ENCODE measurements around the gene TENM3.
"Not testable (repeated sequence)": the region's sequence is repeated elsewhere in the genome, so short reads cannot be mapped to it uniquely, and the experiment has no call there.

TENM3 gene

DNA sequence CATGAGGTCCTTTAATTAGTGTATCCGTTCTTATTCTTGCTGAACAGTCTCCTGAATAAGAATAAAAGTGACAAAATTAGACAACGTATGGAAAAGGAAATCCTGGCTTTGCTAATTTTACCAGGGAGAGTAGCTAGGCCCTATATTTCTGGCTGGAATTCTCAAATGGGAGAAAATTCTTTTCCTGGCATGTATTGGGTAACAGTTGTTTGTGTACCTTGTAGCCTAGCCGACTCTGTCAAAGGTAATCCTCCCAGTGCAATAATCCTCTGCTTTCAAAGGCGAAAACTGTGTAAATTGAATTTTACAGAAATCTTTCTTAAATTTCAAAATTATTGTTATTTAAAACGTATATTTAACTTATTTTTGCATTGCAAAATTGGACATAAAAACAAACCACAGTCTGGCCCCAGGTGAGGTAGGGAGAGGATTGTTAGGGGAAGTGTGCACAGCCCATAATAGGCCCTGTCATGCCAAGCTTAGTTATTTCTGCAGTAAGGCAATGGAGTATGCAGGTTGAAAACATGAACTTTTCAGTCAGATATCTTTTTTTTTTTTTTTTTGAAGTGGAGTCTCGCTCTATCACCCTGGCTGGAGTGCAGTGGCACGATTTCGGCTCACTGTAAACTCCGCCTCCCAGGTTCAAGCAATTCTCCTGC lies 18.9 kb upstream of the TENM3 start:
- no peak overlapping the region for H3K4me3 ChIP-seq (ENCODE audit: low read length)

GRCh38 chr4:182225257-182225852 lies 17.8 kb upstream of the TENM3 start:
- DNase-seq (ENCODE audit: low read depth, low spot score), result no peak

More for the DNA sequence above, 18.9 kb upstream of the TENM3 start:
- DNase-seq (ENCODE audit: low read depth, low spot score), result no peak

GRCh38 chr4:182227611-182228010 lies 15.6 kb upstream of the TENM3 start:
- no peak overlapping the region for H3K4me3 ChIP-seq (ENCODE audit: low read length)
- no peak for DNase-seq (ENCODE audit: low read depth, low spot score)

More at GRCh38 chr4:182225257-182225852, 17.8 kb upstream of the TENM3 start:
- no peak overlapping the region for H3K4me3 ChIP-seq (ENCODE audit: low read length)

GRCh38 chr4:182228991-182229577 lies 14.1 kb upstream of the TENM3 start:
- no peak for DNase-seq (ENCODE audit: low read depth, low spot score)
- no peak overlapping the region for H3K4me3 ChIP-seq (ENCODE audit: low read length)

DNA sequence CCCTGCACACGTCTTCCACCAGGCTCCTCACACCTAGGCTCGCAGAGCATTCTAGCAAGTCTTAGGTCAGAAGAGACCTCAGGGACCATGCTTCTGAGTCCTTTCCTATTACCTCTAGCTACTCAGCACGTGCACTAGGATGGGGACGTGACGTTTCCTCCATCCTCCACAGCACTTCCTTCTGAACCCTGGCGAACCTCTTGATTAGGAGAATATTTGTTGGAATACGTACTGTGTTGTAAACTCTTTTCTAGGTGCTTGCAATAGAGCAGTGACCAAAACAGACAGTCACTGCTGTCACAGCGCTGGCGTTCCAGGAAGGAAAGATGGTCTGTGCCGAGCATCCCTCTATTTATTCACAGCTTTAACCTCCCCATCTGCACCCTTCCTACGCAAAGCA lies 12.9 kb upstream of the TENM3 start:
- no peak overlapping the region for H3K4me3 ChIP-seq (ENCODE audit: low read length)
- DNase-seq (ENCODE audit: low read depth, low spot score), result no peak

DNA sequence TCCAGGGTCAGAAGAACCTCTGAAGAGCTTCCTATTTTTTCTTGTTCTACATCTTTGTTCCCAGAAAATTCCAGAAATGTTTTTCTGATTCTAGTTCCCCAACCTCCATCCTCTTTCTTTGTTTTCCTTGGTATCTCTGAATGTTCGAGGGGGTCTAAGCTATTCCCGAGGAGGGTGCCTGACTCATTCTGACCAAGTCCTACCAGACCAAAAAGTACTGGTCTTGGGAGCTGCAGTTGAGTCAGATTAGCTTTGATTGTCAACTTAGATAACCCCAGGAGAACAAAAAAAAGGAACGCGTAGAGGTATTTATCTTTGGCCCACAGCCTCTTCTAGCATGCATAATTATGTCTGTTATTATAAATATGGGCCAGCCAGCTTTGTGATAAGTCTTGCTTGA lies 12.1 kb upstream of the TENM3 start:
- no peak overlapping the region for H3K4me3 ChIP-seq (ENCODE audit: low read length)
- no peak for DNase-seq (ENCODE audit: low read depth, low spot score)

DNA sequence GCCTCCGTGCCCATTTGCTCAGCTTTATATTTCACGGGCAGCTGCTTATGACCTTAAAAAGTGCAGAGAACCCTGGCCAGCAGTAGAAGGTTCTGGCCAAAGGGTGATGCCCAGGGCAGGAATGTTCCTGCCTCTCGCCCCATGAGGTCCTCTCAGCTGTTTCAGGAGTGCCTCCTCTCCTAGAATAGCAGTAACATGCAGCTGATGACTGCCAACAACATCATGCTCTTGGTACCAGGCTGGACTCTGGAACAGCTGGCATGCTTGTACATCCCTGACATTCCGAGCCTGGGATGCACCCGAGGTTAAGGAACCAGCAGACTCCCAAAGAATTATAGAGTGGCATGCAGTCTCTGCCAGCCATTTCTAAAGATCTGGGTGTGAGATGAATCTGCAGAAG lies 11.7 kb upstream of the TENM3 start:
- DNase-seq (ENCODE audit: low read depth, low spot score), result no peak
- H3K4me3 ChIP-seq (ENCODE audit: low read length), result no peak overlapping the region

DNA sequence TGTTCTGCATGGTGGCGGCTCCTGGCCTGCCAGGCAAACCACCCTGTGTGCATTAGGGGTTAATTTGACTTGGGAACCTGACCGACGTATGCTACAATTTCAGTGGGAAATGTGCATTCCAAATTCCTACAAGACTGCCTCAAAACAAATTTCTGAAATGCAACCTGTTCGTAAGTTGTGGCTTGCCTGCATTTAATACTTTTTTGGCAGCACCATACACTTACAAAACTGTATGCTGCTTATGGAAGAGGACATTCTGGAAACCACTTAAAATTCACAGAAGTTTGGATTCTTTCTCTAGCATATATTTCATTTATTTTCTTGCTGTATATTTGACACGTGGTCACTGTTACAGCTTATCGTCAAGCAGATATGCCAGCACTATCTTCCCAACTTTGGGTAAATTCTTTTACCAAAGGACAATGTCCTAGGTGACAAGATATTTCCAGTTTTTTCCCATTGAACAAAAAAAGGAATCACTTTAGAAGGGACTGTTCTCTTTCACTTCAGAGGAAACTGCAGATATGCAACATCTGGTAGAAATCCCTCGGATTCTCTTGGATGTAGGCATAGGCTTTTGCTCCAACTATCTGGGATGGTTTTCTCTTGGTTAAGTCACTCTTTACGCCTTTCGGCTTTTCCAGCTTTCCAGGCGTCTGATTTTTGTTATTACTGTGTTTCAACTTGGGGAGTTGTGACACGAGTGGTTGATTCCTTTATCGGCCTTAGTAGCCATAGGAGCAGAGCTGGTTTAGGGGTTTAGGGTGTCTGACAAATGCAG lies 9.7 kb upstream of the TENM3 start:
- H3K4me3 ChIP-seq (ENCODE audit: low read length), result no peak overlapping the region
- DNase-seq (ENCODE audit: low read depth, low spot score), result no peak

- DNase-seq (ENCODE audit: low read depth, low spot score), result no peak
These were observed 8.0 kb upstream of the TENM3 start for GRCh38 chr4:182235021-182235795.

GRCh38 chr4:182236186-182236585 lies 7.0 kb upstream of the TENM3 start:
- no peak for DNase-seq (ENCODE audit: low read depth, low spot score)
- no peak overlapping the region for H3K4me3 ChIP-seq (ENCODE audit: low read length)

More at GRCh38 chr4:182235021-182235795, 8.0 kb upstream of the TENM3 start:
- H3K4me3 ChIP-seq (ENCODE audit: low read length), result no peak overlapping the region

DNA sequence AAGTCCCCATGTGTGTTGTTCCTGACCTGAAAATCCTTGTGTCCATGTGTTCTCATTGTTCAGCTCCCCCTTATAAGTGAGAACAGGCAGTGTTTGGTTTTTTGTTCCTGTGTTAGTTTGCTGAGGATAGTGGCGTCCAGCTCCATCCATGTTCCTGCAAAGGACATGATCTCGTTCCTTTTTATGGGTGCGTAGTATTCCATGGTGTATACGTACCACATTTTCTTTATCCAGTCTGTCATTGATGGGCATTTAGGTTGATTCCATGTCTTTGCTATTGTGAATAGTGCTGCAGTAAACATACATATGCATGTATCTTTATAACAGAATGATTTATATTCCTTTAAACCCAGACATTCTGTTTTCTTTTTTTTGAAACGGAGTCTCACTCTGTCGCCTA lies 6.2 kb upstream of the TENM3 start:
- not testable (repeated sequence) for H3K4me3 ChIP-seq (ENCODE audit: low read length); DNase-seq (ENCODE audit: low read depth, low spot score)

GRCh38 chr4:182238355-182238931 lies 4.8 kb upstream of the TENM3 start:
- no peak for DNase-seq (ENCODE audit: low read depth, low spot score)
- H3K4me3 ChIP-seq (ENCODE audit: low read length), result no peak overlapping the region

- DNase-seq (ENCODE audit: low read depth, low spot score), result no peak
These were observed 2.8 kb upstream of the TENM3 start for GRCh38 chr4:182240161-182241130.

GRCh38 chr4:182242260-182242659 lies 942 bp upstream of the TENM3 start:
- DNase-seq (ENCODE audit: low read depth, low spot score); H3K4me3 ChIP-seq (ENCODE audit: low read length): not testable (repeated sequence)

More at GRCh38 chr4:182240161-182241130, 2.8 kb upstream of the TENM3 start:
- no peak overlapping the region for H3K4me3 ChIP-seq (ENCODE audit: low read length)

- no peak for DNase-seq (ENCODE audit: low read depth, low spot score)
- no peak overlapping the region for H3K4me3 ChIP-seq (ENCODE audit: low read length)
These were observed 415 bp upstream of the TENM3 start for GRCh38 chr4:182242787-182243186.

DNA sequence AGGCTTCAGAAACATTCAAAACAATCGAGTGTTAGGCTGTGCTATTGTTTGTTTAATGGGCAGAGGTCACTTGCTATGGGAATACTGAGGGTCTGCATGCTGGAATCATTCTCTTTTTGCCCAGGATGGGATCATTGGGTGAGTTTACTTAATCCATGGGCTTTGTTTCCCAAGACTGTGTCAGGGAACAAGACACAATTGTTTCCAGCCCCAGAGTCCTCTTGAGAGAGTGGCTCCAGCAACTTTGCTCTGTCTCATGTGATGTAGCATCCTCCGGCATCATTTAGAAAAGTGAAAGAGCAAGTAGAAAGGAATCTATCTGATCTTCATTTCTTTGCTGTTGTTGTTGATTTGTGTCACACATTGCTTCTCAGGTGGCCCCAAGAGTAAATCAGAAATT lies 1.8 kb downstream of the TENM3 start:
- DNase-seq (ENCODE audit: low read depth, low spot score), result no peak
- H3K4me3 ChIP-seq (ENCODE audit: low read length), result no peak overlapping the region

- no peak for DNase-seq (ENCODE audit: low read depth, low spot score)
- no peak overlapping the region for H3K4me3 ChIP-seq (ENCODE audit: low read length)
These were observed 2.5 kb downstream of the TENM3 start for GRCh38 chr4:182245541-182246215.
